Sigmoid colon (tissue), 3 donors: Measurements from ENCODE around the gene PLEKHA6.

Experiments used
- CTCF ChIP-seq, 4 experiments: fragments of 450-650 bp in 3 of 4; fragments of 200-600 bp in 1 of 4; IDR thresholded peaks; one replicate each; pipeline ENCODE4 v1.5.1; 2016 to 2019; ENCODE audit warnings: antibody characterized with exemption in 4 of 4, mild to moderate bottlenecking in 3 of 4, moderate library complexity in 2 of 4
- POLR2A ChIP-seq, 2 donors: fragments of 450-650 bp; IDR thresholded peaks; one replicate each; pipeline ENCODE4 v1.6.1; 2016; ENCODE audit warnings: antibody characterized with exemption in 2 of 2, mild to moderate bottlenecking in 2 of 2, moderate library complexity in 2 of 2

GRCh38 chr1:204363335-204364114, 3.8 kb upstream of the PLEKHA6 start:
- TF ChIP-seq CTCF (IDR thresholded peaks at IDR 0.05) (peak; percentile 93 to 99 (median 96)), POLR2A (IDR thresholded peaks at IDR 0.05) (no peak)
